Lower leg skin (tissue), 4 donors: ENCODE measurements around the gene PIP5K1B. TPM values are rescaled to one million over a fixed set of nuclear protein-coding genes. Genes with fewer than 3 reads are reported as not detected.

ENCODE experiments used
- DNase-seq, 2 donors: peaks; one replicate each; pipeline ENCODE4 v3.0.0-alpha.2; 2019; ENCODE audit warnings: low spot score in 2 of 2
- H3K4me3 ChIP-seq: fragments of 200-600 bp; sonication (generic); 2 replicates; pipeline ENCODE4 v1.5.1; 2017; ENCODE audit warnings: mild to moderate bottlenecking, low read depth; ENCODE audit not compliant: poor library complexity, severe bottlenecking
- CTCF ChIP-seq, 3 donors: fragments of 450-650 bp; IDR thresholded peaks; one replicate each; pipeline ENCODE4 v1.5.1; 2016; ENCODE audit warnings: antibody characterized with exemption in 3 of 3, mild to moderate bottlenecking in 3 of 3, moderate library complexity in 2 of 3
- POLR2A ChIP-seq, 2 donors: fragments of 450-650 bp; IDR thresholded peaks; one replicate each; pipeline ENCODE4 v1.6.1; 2016 to 2017; ENCODE audit warnings: antibody characterized with exemption in 2 of 2, mild to moderate bottlenecking in 1 of 2, moderate library complexity in 1 of 2
- WGBS, 2 donors: methylation state at CpG; one replicate each; pipeline ENCODE4 v1.1.5; 2018; 5-methylcytosine and 5-hydroxymethylcytosine counted together
- intact Hi-C: fragments of 100-400 bp; cut with DNase I; formaldehyde crosslinking; loops from one replicate; pipeline ENCODE4 v1.15.0; 2023; ENCODE audit warnings: low total_unique reads
- total RNA-seq, 4 donors: library from RNA; depleted of rRNA; stranded (reverse); fragments of >200 nt; gene quantifications; one replicate each; pipeline ENCODE4 v1.1.0, GENCODE V29; 2016

The PIP5K1B gene
- total RNA-seq, 4 donors from 2014 or later: 0.42 to 3.3 (median 2.7) TPM

- TF ChIP-seq CTCF (IDR thresholded peaks at IDR 0.05): no peak
- TF ChIP-seq POLR2A (IDR thresholded peaks at IDR 0.05): no peak
- intact Hi-C loops: loop anchor here (5.0 kb wide), 1 partner anchor 1063 kb away; no protein-coding TSS in a partner anchor
- 71 to 77% methylated on average over 4 of the region's 4 CpGs for WGBS, 2 donors
- DNase-seq: no peak
- H3K4me3 ChIP-seq: no peak overlapping the region
These were observed 264.5 kb downstream of the PIP5K1B start for GRCh38 chr9:68969538-68969937.

- intact Hi-C loops: no loop called here
- DNase-seq: no peak
- no peak overlapping the region for H3K4me3 ChIP-seq
- WGBS, 2 donors: 36 to 50% methylated on average over 2 of the region's 2 CpGs
- no peak for TF ChIP-seq CTCF (IDR thresholded peaks at IDR 0.05)
- no peak for TF ChIP-seq POLR2A (IDR thresholded peaks at IDR 0.05)
These were observed 265.1 kb downstream of the PIP5K1B start for GRCh38 chr9:68970151-68970550.

GRCh38 chr9:68973619-68974018, 268.6 kb downstream of the PIP5K1B start:
- intact Hi-C loops: no loop called here
- DNase-seq: no peak
- no peak overlapping the region for H3K4me3 ChIP-seq
- WGBS, 2 donors: 89 to 93% methylated on average over 3 of the region's 3 CpGs
- TF ChIP-seq POLR2A (IDR thresholded peaks at IDR 0.05) (no peak), CTCF (IDR thresholded peaks at IDR 0.05) (no peak)

GRCh38 chr9:68974431-68974830, 269.4 kb downstream of the PIP5K1B start:
- WGBS, 2 donors: 77 to 85% methylated on average over 5 of the region's 5 CpGs
- H3K4me3 ChIP-seq: no peak overlapping the region

GRCh38 chr9:68974901-68975300, 269.9 kb downstream of the PIP5K1B start:
- intact Hi-C loops: no loop called here
- no peak for DNase-seq
- no peak overlapping the region for H3K4me3 ChIP-seq
- no peak for TF ChIP-seq CTCF (IDR thresholded peaks at IDR 0.05)
- no peak for TF ChIP-seq POLR2A (IDR thresholded peaks at IDR 0.05)
- 85 to 93% methylated on average over 3 of the region's 3 CpGs for WGBS, 2 donors

More at GRCh38 chr9:68974431-68974830, 269.4 kb downstream of the PIP5K1B start:
- no peak for DNase-seq
- TF ChIP-seq POLR2A (IDR thresholded peaks at IDR 0.05) (no peak), CTCF (IDR thresholded peaks at IDR 0.05) (no peak)
- intact Hi-C loops: no loop called here

GRCh38 chr9:68975365-68976043, 270.5 kb downstream of the PIP5K1B start:
- intact Hi-C loops: no loop called here
- no peak for TF ChIP-seq POLR2A (IDR thresholded peaks at IDR 0.05)
- WGBS, 2 donors: 53 to 58% methylated on average over 5 of the region's 5 CpGs
- DNase-seq: no peak
- H3K4me3 ChIP-seq: no peak overlapping the region
